ENCODE data around the gene FER.

The FER gene

GRCh38 chr5:109196087-109196822 is 448.6 kb downstream of the FER start:
- DNase-seq, result no peak

GRCh38 chr5:109196823-109197160 is 449.1 kb downstream of the FER start:
- no peak for DNase-seq

GRCh38 chr5:109199289-109199688 is 451.6 kb downstream of the FER start:
- no peak for DNase-seq

GRCh38 chr5:109199799-109200620 is 452.3 kb downstream of the FER start:
- DNase-seq, result no peak

- no peak for DNase-seq
These were observed 467.3 kb downstream of the FER start for GRCh38 chr5:109215040-109215439.

- no peak for DNase-seq
These were observed 471.1 kb downstream of the FER start for GRCh38 chr5:109218818-109219217.

GRCh38 chr5:109223531-109223930 is 475.8 kb downstream of the FER start:
- DNase-seq, result no peak

GRCh38 chr5:109224276-109224882 is 476.7 kb downstream of the FER start:
- no peak for DNase-seq

GRCh38 chr5:109225716-109226625 is 478.3 kb downstream of the FER start:
- no peak for DNase-seq

GRCh38 chr5:109230369-109230768 is 482.7 kb downstream of the FER start:
- DNase-seq, result no peak

- DNase-seq, result no peak
These were observed 483.6 kb downstream of the FER start for GRCh38 chr5:109231331-109231730.

GRCh38 chr5:109234381-109234780 is 486.7 kb downstream of the FER start:
- DNase-seq, result no peak

GRCh38 chr5:109239456-109239855 is 491.8 kb downstream of the FER start:
- no peak for DNase-seq

GRCh38 chr5:109242518-109242917 is 494.8 kb downstream of the FER start:
- no peak for DNase-seq

GRCh38 chr5:109246395-109246794 is 498.7 kb downstream of the FER start:
- DNase-seq, result no peak

Data from activated CD8-positive, alpha-beta memory T cell treated with anti-CD3 and anti-CD28 coated beads, Interleukin-2, amount 50 U/mL, for 48 hours (primary cell).